HCT116 (cell line): ENCODE results near the gene PAOX. TPM values are rescaled to one million over a fixed set of nuclear protein-coding genes. Genes with fewer than 3 reads are reported as not detected.

Source experiments
- ATAC-seq: fragments of 200-7000 bp; cut with Tn5 transposase; 2 replicates; pipeline ENCODE4 v1.9.1; 2020; ENCODE audit warnings: mild to moderate bottlenecking, moderate library complexity
- BruUV-seq: library from RNA; stranded (reverse); fragments of 400-500 nt; replicated peaks from 2 replicates; lab custom pipeline; 2021; lab: Mats Ljungman, UMichigan
- CTCF ChIA-PET: fragments of 300-600 bp; sonication (Branson Sonifier 250); formaldehyde crosslinking; loops from one replicate; lab custom pipeline; 2021; ENCODE audit warnings: antibody characterized with exemption; lab: Charles Lee
- POLR2A ChIA-PET: fragments of 300-600, 350-600 bp; sonication (Branson Sonifier 250); formaldehyde crosslinking; loops from one replicate; lab custom pipeline; 2021; ENCODE audit warnings: antibody characterized with exemption; lab: Charles Lee
- RAD21 ChIA-PET, 2 experiments: fragments of 300-600 bp; sonication (Branson Sonifier 250); formaldehyde crosslinking; loops; one replicate each; lab custom pipeline; 2023; ENCODE audit warnings: low total read pairs in 2 of 2; ENCODE audit not compliant: uncharacterized antibody in 2 of 2, unreplicated experiment in 2 of 2, low non-redundant PET in 1 of 2; lab: Charles Lee
- DNase-seq: peaks from one replicate; pipeline ENCODE4 v3.0.0-alpha.2; 2010; ENCODE audit warnings: low read depth, low spot score
- H2AFZ ChIP-seq: fragments of 200-600 bp; shearing (Covaris generic), sonication (generic); 2 replicates; pipeline ENCODE4 v1.6.1; 2017; ENCODE audit warnings: low read depth, mixed run types, mixed read lengths, antibody characterized with exemption, low read length; ENCODE audit not compliant: poor library complexity, severe bottlenecking
- H3K27ac ChIP-seq: 2 replicates; pipeline ENCODE4 v1.5.1; 2012; ENCODE audit warnings: low read depth, low read length
- H3K27me3 ChIP-seq: fragments of 200-600 bp; sonication (generic); 2 replicates; pipeline ENCODE4 v1.6.1; 2016; ENCODE audit warnings: mixed run types, low read length, mixed read lengths; ENCODE audit not compliant: insufficient read depth
- H3K36me3 ChIP-seq, 2 experiments: fragments of 200-500 bp in 1 of 2; fragments of 200-600 bp in 1 of 2; sonication (Bioruptor generic) in 1 of 2; sonication (generic) in 1 of 2; 2 replicates each; pipeline versions ENCODE4 v1.5.1 to v1.6.1; 2014 to 2016; ENCODE audit warnings: low read length in 2 of 2, inconsistent platforms in 1 of 2, mixed read lengths in 1 of 2, mixed run types in 1 of 2; ENCODE audit not compliant: insufficient read depth in 2 of 2, control insufficient read depth in 1 of 2
- H3K4me1 ChIP-seq, 2 experiments: fragments of 200-600 bp in 1 of 2; sonication (generic) in 1 of 2; 2 replicates each; pipeline versions ENCODE4 v1.5.1 to v1.6.1; 2012 to 2017; ENCODE audit warnings: low read length in 2 of 2, inconsistent platforms in 1 of 2, mild to moderate bottlenecking in 1 of 2, mixed read lengths in 1 of 2, mixed run types in 1 of 2, moderate library complexity in 1 of 2; ENCODE audit not compliant: insufficient read depth in 2 of 2, control insufficient read depth in 1 of 2
- H3K4me2 ChIP-seq: fragments of 200-600 bp; sonication (generic); 2 replicates; pipeline ENCODE4 v1.6.1; 2017; ENCODE audit warnings: mixed run types, low read length, mixed read lengths
- H3K4me3 ChIP-seq, 2 experiments: fragments of 200-600 bp in 1 of 2; sonication (generic) in 1 of 2; replicated peaks in 1 of 2; 2 replicates each; pipeline ENCODE4 v1.5.1; 2011 to 2016; ENCODE audit warnings: low read length in 2 of 2, control low read depth in 1 of 2, low read depth in 1 of 2, mild to moderate bottlenecking in 1 of 2, mixed read lengths in 1 of 2, mixed run types in 1 of 2
- H3K79me2 ChIP-seq: fragments of 200-600 bp; sonication (generic); 2 replicates; pipeline ENCODE4 v1.6.1; 2017; ENCODE audit warnings: mild to moderate bottlenecking, mixed run types, low read length, moderate library complexity, mixed read lengths; ENCODE audit not compliant: insufficient read depth
- H3K9ac ChIP-seq: fragments of 200-600 bp; sonication (generic); 2 replicates; pipeline ENCODE4 v1.6.1; 2016; ENCODE audit warnings: low read length, mixed read lengths
- H3K9me2 ChIP-seq: fragments of 200-600 bp; sonication (generic), shearing (Covaris generic); 2 replicates; pipeline ENCODE4 v1.6.1; 2017; ENCODE audit warnings: mixed run types, mild to moderate bottlenecking, moderate library complexity; ENCODE audit not compliant: insufficient read depth
- H3K9me3 ChIP-seq, 2 experiments: fragments of 200-500 bp in 1 of 2; fragments of 200-600 bp in 1 of 2; sonication (Bioruptor generic) in 1 of 2; sonication (generic) in 1 of 2; 2 replicates each; pipeline ENCODE4 v1.6.1; 2014 to 2017; ENCODE audit warnings: low read length in 2 of 2, mixed read lengths in 2 of 2, inconsistent platforms in 1 of 2, low read depth in 1 of 2, mild to moderate bottlenecking in 1 of 2, mixed run types in 1 of 2, moderate library complexity in 1 of 2; ENCODE audit not compliant: control insufficient read depth in 1 of 2, insufficient read depth in 1 of 2
- H4K20me1 ChIP-seq: fragments of 200-600 bp; sonication (generic), shearing (Covaris generic); 2 replicates; pipeline ENCODE4 v1.6.1; 2017; ENCODE audit warnings: mixed run types, mild to moderate bottlenecking, moderate library complexity; ENCODE audit not compliant: insufficient read depth
- CEBPB ChIP-seq: IDR thresholded peaks from 2 replicates; pipeline ENCODE4 v1.6.1; 2012; ENCODE audit warnings: low read depth
- POLR2A ChIP-seq: IDR thresholded peaks from 2 replicates; pipeline ENCODE4 v1.7.0; 2011; ENCODE audit warnings: borderline replicate concordance; ENCODE audit not compliant: insufficient read depth, insufficient read length; ENCODE audit errors: extremely low read depth
- POLR2AphosphoS5 ChIP-seq: IDR thresholded peaks from 2 replicates; pipeline ENCODE4 v1.6.1; 2011; ENCODE audit warnings: mild to moderate bottlenecking, low read depth, low read length, moderate library complexity
- REST ChIP-seq: IDR thresholded peaks from 2 replicates; pipeline ENCODE4 v1.6.1; 2012; ENCODE audit warnings: low read depth
- intact Hi-C: fragments of 100-400 bp; cut with micrococcal nuclease; formaldehyde crosslinking; loops from 2 replicates; pipeline ENCODE4 v1.10.0; 2022
- total RNA-seq: library from RNA; stranded (reverse); gene quantifications from one replicate; pipeline ENCODE4 v1.2.1, GENCODE V29; 2021; ENCODE audit not compliant: unreplicated experiment
- TF ChIP-seq, protein P1 (sequence below): IDR thresholded peaks from 2 replicates; pipeline ENCODE4 v1.6.1; 2011; ENCODE audit warnings: mild to moderate bottlenecking, low read length, moderate library complexity; ENCODE audit not compliant: insufficient replicate concordance; ENCODE audit errors: extremely low read depth

PAOX gene
- total RNA-seq, 1 experiment from 2014 or later: 3.5 TPM

- TF ChIP-seq POLR2AphosphoS5: no peak
- TF ChIP-seq REST: no peak
Measured at GRCh38 chr10:133341983-133342382, 37.1 kb upstream of the PAOX start (continued).

DNA sequence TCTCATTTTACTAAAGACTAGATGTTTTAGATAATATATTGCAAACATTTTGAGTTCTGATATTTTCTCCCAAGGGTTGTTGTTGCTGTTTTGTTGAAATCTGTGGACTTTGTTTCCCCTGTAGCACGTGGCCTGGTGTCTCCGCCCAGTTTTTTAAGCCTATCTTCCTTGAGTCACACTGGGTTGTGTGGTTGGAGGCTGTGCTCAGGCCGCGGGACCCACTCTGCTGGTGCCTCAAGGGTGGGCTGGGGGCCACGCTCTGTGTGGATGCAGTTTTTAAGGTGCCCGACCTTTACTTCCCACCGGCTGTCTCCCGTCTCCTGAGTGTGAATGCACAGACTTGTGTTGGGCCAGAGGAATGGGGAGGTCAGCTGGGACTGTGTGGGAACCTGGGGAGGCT, 36.1 kb upstream of the PAOX start:
- no peaks in the 10 kb centered on the region for H4K20me1 ChIP-seq
- no peak for DNase-seq
- H3K9me2 ChIP-seq: no peaks in the 10 kb centered on the region
- ChIA-PET POLR2A (no interaction called here), CTCF (no interaction called here), RAD21 (no interaction called here)
- no TSS peak for BruUV-seq
- no peaks in the 10 kb centered on the region for H3K36me3 ChIP-seq
- no peaks in the 10 kb centered on the region for H3K79me2 ChIP-seq
- no peaks in the 10 kb centered on the region for H3K9me3 ChIP-seq
- no peak overlapping the region for H3K27ac ChIP-seq
- H3K9ac ChIP-seq: no peak overlapping the region
- H3K27me3 ChIP-seq: no peaks in the 10 kb centered on the region
- H3K4me3 ChIP-seq: no peak overlapping the region
- no peak for ATAC-seq
- no peak overlapping the region for H2AFZ ChIP-seq
- TF ChIP-seq, protein P1, sequence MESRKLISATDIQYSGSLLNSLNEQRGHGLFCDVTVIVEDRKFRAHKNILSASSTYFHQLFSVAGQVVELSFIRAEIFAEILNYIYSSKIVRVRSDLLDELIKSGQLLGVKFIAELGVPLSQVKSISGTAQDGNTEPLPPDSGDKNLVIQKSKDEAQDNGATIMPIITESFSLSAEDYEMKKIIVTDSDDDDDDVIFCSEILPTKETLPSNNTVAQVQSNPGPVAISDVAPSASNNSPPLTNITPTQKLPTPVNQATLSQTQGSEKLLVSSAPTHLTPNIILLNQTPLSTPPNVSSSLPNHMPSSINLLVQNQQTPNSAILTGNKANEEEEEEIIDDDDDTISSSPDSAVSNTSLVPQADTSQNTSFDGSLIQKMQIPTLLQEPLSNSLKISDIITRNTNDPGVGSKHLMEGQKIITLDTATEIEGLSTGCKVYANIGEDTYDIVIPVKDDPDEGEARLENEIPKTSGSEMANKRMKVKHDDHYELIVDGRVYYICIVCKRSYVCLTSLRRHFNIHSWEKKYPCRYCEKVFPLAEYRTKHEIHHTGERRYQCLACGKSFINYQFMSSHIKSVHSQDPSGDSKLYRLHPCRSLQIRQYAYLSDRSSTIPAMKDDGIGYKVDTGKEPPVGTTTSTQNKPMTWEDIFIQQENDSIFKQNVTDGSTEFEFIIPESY: no peak
- no peak for TF ChIP-seq POLR2A
- TF ChIP-seq CEBPB: no peak
- peaks cover 0 to 8% of the 10 kb centered on the region in 2 experiments; a peak in 1 of 4 replicates for H3K4me1 ChIP-seq
- H3K4me2 ChIP-seq: no peak overlapping the region
- intact Hi-C loops: no loop called here
